Hepatocyte (in vitro differentiated cells): ENCODE measurements around the gene RAB11FIP4. TPM values are rescaled to one million over a fixed set of nuclear protein-coding genes. Genes with fewer than 3 reads are reported as not detected.

ENCODE experiments used
- DNase-seq: peaks from one replicate; pipeline ENCODE4 v3.0.0-alpha.2; 2016; ENCODE audit warnings: low spot score
- H2AFZ ChIP-seq: fragments of 200-600 bp; sonication (generic); 2 replicates; pipeline ENCODE4 v1.6.0; 2016; ENCODE audit warnings: antibody characterized with exemption, mild to moderate bottlenecking
- H3K27ac ChIP-seq: fragments of 200-600 bp; sonication (generic); 2 replicates; pipeline ENCODE4 v1.5.1; 2016; ENCODE audit warnings: mild to moderate bottlenecking
- H3K27me3 ChIP-seq: fragments of 200-600 bp; sonication (generic); 2 replicates; pipeline ENCODE4 v1.6.1; 2016
- H3K36me3 ChIP-seq: fragments of 200-600 bp; sonication (generic); replicated peaks from 2 replicates; pipeline ENCODE4 v1.5.1; 2016; ENCODE audit warnings: low read depth; ENCODE audit not compliant: insufficient read depth
- H3K4me1 ChIP-seq: fragments of 200-600 bp; sonication (generic); 2 replicates; pipeline ENCODE4 v1.5.1; 2016; ENCODE audit warnings: mild to moderate bottlenecking, moderate library complexity; ENCODE audit not compliant: insufficient read depth
- H3K4me2 ChIP-seq: fragments of 200-600 bp; sonication (generic); 2 replicates; pipeline ENCODE4 v1.6.0; 2016
- H3K4me3 ChIP-seq: fragments of 200-600 bp; sonication (generic); 2 replicates; pipeline ENCODE4 v1.5.1; 2016; ENCODE audit warnings: mild to moderate bottlenecking
- H3K79me2 ChIP-seq: fragments of 200-600 bp; sonication (generic); 2 replicates; pipeline ENCODE4 v1.6.0; 2017; ENCODE audit warnings: mild to moderate bottlenecking
- H3K9me2 ChIP-seq: fragments of 200-600 bp; sonication (generic); replicated peaks from 2 replicates; pipeline ENCODE4 v1.6.0; 2017; ENCODE audit warnings: mild to moderate bottlenecking; ENCODE audit not compliant: insufficient read depth
- H3K9me3 ChIP-seq: fragments of 200-600 bp; sonication (generic); 2 replicates; pipeline ENCODE4 v1.5.1; 2016; ENCODE audit warnings: low read depth, mild to moderate bottlenecking
- H4K20me1 ChIP-seq: fragments of 200-600 bp; sonication (generic); 2 replicates; pipeline ENCODE4 v1.6.0; 2016; ENCODE audit warnings: mild to moderate bottlenecking; ENCODE audit not compliant: insufficient read depth, poor library complexity, severe bottlenecking
- CTCF ChIP-seq: fragments of 200-600 bp; sonication (generic); IDR thresholded peaks from 2 replicates; pipeline ENCODE4 v1.5.1; 2016; ENCODE audit warnings: antibody characterized with exemption, mild to moderate bottlenecking; ENCODE audit not compliant: poor library complexity
- EZH2 ChIP-seq: fragments of 200-600 bp; sonication (generic); IDR thresholded peaks from 2 replicates; pipeline ENCODE4 v1.6.1; 2016; ENCODE audit warnings: antibody characterized with exemption, mild to moderate bottlenecking, borderline replicate concordance
- EZH2phosphoT487 ChIP-seq: fragments of 200-600 bp; sonication (generic); IDR thresholded peaks from one replicate; pipeline ENCODE4 v1.6.1; 2018; ENCODE audit warnings: antibody characterized with exemption, mild to moderate bottlenecking, low read depth, moderate library complexity; ENCODE audit not compliant: unreplicated experiment, severe bottlenecking
- WGBS: methylation state at CpG from one replicate; pipeline ENCODE4 v1.1.6; 2016; ENCODE audit warnings: low lambda C conversion rate; ENCODE audit errors: missing lambda C conversion rate; 5-methylcytosine and 5-hydroxymethylcytosine counted together
- polyA plus RNA-seq: library from polyadenylated mRNA; unstranded; fragments of >200 nt; fragmentation: Nextera tagmentation; extraction: Ambion mirVana; gene quantifications from 2 replicates; pipeline ENCODE4 v1.2.1, GENCODE V29; 2016
- total RNA-seq: library from RNA; depleted of rRNA; stranded (reverse); fragments of >200 nt; gene quantifications from 2 replicates; pipeline ENCODE4 v1.2.3, GENCODE V29; 2014

RAB11FIP4 gene
- total and polyA plus RNA-seq, 2 experiments from 2014 or later, result 25.8 to 35.6 TPM

- DNase-seq, result no peak
- peak overlapping the region; percentile 18 for H3K4me3 ChIP-seq
- H3K4me2 ChIP-seq, result peak overlapping the region; percentile 80
- peak overlapping the region; percentile 80 for H3K27ac ChIP-seq
- TF ChIP-seq CTCF (no peak), EZH2 (no peak), EZH2phosphoT487 (no peak)
- H3K9me3 ChIP-seq, result no peaks in the 10 kb centered on the region
- no peaks in the 10 kb centered on the region for H3K36me3 ChIP-seq
- no peaks in the 10 kb centered on the region for H3K27me3 ChIP-seq
- 30% methylated on average over 17 of the region's 17 CpGs for WGBS
- no peaks in the 10 kb centered on the region for H3K9me2 ChIP-seq
- no peaks in the 10 kb centered on the region for H4K20me1 ChIP-seq
- H3K79me2 ChIP-seq, result peaks cover 33% of the 10 kb centered on the region
- peaks cover 18% of the 10 kb centered on the region for H3K4me1 ChIP-seq
- H2AFZ ChIP-seq, result peak overlapping the region; percentile 59
Measured at GRCh38 chr17:31487063-31487647, 95.7 kb downstream of the RAB11FIP4 start.

GRCh38 chr17:31487648-31488263 is 96.3 kb downstream of the RAB11FIP4 start:
- peak overlapping the region; percentile 80 for H3K4me2 ChIP-seq
- peaks cover 39% of the 10 kb centered on the region for H3K79me2 ChIP-seq
- 1% methylated on average over 25 of the region's 83 CpGs for WGBS
- no peaks in the 10 kb centered on the region for H3K9me3 ChIP-seq
- H3K4me1 ChIP-seq, result peaks cover 18% of the 10 kb centered on the region
- H2AFZ ChIP-seq, result peak overlapping the region; percentile 59
- peak overlapping the region; percentile 83 for H3K4me3 ChIP-seq
- H3K9me2 ChIP-seq, result no peaks in the 10 kb centered on the region
- no peaks in the 10 kb centered on the region for H3K27me3 ChIP-seq
- H3K27ac ChIP-seq, result peak overlapping the region; percentile 93
- no peaks in the 10 kb centered on the region for H4K20me1 ChIP-seq
- no peak for TF ChIP-seq EZH2
- TF ChIP-seq EZH2phosphoT487, result no peak
- no peak for TF ChIP-seq CTCF
- no peaks in the 10 kb centered on the region for H3K36me3 ChIP-seq
- peak; percentile 98 for DNase-seq

GRCh38 chr17:31488264-31488981 is 96.9 kb downstream of the RAB11FIP4 start:
- Histone ChIP-seq H3K27ac (peak overlapping the region; percentile 93), H3K9me2 (no peaks in the 10 kb centered on the region), H3K4me2 (peak overlapping the region; percentile 80), H3K9me3 (no peaks in the 10 kb centered on the region), H3K27me3 (no peaks in the 10 kb centered on the region), H3K79me2 (peaks cover 46% of the 10 kb centered on the region), H4K20me1 (no peaks in the 10 kb centered on the region), H3K4me3 (peak overlapping the region; percentile 83), H3K36me3 (no peaks in the 10 kb centered on the region), H2AFZ (peak overlapping the region; percentile 43), H3K4me1 (peaks cover 18% of the 10 kb centered on the region)
- WGBS, result 2% methylated on average over 60 of the region's 62 CpGs
- DNase-seq, result peak; percentile 58
- TF ChIP-seq EZH2 (no peak), CTCF (no peak), EZH2phosphoT487 (no peak)
